D721Med (cell line): ENCODE measurements around the gene HELZ.

ENCODE experiments used
- DNase-seq: peaks from one replicate; pipeline ENCODE4 v3.0.0; 2011; ENCODE audit warnings: low spot score; ENCODE audit not compliant: insufficient read length
- FAIRE-seq: peaks from 2 replicates; lab custom pipeline; 2011; peaks lifted over from hg19 to GRCh38; lab: Jason Lieb, UNC
- TF ChIP-seq, protein P1 (sequence below): IDR thresholded peaks from 2 replicates; pipeline ENCODE4 v1.5.1; 2012; ENCODE audit warnings: mild to moderate bottlenecking, control low read depth; ENCODE audit not compliant: insufficient read depth; ENCODE audit errors: missing control alignments

HELZ gene

DNA sequence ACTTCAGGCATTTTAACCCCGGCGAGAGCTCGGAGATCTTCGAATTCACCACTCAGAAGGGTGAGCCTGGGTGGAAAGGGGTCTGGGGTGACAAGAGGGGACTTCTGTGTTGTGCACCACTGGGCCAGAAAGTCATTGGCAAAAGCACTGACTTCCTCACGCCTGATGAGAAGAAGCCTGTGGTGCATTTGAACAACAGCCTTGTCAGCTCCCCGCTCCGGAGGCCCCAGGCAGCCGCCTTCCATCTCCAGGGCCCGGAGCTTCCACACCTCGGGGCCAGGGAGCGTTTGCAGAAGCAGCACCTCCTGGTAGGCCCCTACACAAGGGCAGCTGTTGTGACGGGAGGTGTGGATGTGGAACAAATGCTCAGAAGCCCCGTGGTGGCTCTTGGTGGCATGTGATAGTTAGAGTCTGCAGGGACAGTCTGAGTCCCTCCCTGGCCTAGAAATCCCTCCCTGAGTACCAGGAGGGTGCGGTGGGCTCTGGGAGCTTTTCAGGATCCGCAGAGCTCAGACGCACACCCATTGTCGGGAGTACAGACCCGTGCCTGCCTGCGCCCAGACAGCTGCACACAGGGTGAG lies 190.9 kb downstream of the HELZ start:
- DNase-seq: no peak
- TF ChIP-seq, protein P1, sequence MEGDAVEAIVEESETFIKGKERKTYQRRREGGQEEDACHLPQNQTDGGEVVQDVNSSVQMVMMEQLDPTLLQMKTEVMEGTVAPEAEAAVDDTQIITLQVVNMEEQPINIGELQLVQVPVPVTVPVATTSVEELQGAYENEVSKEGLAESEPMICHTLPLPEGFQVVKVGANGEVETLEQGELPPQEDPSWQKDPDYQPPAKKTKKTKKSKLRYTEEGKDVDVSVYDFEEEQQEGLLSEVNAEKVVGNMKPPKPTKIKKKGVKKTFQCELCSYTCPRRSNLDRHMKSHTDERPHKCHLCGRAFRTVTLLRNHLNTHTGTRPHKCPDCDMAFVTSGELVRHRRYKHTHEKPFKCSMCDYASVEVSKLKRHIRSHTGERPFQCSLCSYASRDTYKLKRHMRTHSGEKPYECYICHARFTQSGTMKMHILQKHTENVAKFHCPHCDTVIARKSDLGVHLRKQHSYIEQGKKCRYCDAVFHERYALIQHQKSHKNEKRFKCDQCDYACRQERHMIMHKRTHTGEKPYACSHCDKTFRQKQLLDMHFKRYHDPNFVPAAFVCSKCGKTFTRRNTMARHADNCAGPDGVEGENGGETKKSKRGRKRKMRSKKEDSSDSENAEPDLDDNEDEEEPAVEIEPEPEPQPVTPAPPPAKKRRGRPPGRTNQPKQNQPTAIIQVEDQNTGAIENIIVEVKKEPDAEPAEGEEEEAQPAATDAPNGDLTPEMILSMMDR: no peak
- no peak for FAIRE-seq

DNA sequence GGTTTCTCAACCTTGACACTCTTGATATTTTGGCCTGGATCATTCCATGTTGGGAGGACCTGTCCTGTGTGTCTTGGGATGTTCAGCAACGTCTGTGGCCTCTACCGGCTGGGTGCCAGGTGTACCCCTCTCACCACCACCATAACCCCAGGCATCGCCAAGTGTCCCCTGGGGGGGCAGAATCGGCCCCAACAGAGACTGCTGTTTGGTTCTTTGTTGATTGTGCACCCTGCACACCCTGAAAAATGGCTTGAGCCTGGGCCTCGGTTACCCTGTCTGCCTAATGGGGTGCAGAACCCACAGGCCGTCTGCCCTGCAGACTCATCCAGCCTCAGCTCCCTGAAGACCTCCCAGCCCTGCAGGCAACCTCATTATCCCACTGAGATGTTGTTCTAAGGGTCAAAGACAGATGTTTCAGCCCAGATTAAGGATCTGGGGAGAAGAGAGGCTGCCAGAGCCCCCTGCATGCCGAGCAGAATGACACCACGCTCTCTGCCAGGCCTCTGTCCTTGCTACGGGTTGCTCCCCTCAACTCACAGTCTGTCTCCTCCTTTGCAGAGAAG lies 191.5 kb downstream of the HELZ start:
- DNase-seq (no peak), FAIRE-seq (no peak)
- TF ChIP-seq, protein P1: no peak

DNA sequence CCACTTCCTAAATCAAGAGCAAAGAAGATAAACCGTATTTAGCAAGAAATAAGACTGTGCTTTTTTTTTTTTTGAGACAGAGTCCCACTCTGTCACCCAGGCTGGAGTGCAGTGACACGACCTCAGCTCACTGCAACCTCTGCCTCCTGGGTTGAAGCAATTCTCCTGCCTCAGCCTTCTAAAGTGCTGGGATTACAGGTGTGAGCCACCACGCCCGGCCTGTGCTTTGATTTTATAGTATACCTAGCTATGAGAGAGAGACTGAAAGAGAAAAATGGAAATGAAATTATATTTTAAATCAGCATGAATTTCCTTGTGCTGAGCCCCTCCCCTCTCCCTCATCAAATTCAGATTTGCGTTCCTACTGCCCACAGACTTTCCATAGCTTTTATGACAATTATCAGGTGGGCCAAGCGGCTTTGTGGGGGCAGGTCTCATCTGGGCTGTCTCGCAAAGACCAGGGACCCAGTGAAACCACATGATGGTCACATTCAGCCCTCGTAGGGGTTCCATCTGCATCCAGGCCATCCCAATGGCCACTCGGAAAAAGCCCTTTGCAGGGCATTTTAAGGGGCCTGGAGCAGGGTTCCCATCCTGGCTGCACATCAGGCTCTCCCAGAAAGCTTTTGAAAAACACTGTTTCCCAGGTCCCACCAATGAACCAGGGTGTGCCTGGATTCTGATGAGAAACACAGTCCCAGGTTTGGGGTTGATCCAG lies 192.1 kb downstream of the HELZ start:
- TF ChIP-seq, protein P1: no peak
- DNase-seq: no peak
- FAIRE-seq: no peak

DNA sequence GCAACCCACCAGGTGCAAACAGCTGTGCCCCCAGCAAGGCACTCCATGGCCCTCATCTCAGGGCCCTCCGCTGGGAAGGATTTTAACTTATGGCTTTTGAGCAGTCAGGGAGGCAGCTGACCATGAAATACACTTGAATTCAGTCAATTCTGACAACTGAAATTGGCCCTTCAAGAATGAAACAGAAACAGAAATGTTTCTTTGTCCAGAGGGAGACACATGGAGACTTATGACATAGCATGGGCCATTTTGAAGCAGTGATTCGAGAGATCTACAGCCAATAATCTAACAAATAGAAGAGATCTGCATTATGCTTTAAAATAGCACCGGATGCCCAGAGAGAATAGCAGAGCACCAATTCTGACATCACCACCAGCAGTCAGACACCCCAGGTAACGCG lies 193.2 kb downstream of the HELZ start:
- DNase-seq (no peak), FAIRE-seq (no peak)
- TF ChIP-seq, protein P1: no peak

DNA sequence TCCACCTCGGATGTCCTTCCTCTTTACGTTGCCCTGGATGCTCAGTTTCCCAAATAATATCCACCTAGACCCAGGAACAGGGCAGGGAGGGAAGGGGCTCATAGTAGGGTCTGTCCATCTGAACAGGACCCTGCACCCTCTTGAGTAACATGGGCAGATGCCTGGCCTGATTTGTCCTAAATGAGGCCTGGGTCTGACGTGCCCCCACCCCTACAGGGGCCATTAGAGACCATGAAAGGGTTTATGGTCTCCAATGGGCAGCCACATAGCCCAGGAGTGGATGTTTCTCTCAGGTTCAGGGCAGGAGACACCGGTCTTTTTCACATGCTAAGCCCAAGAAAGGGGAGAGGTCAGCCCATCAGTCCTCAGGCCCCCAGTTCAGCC lies 193.8 kb downstream of the HELZ start:
- FAIRE-seq (no peak), DNase-seq (no peak)
- TF ChIP-seq, protein P1: no peak

DNA sequence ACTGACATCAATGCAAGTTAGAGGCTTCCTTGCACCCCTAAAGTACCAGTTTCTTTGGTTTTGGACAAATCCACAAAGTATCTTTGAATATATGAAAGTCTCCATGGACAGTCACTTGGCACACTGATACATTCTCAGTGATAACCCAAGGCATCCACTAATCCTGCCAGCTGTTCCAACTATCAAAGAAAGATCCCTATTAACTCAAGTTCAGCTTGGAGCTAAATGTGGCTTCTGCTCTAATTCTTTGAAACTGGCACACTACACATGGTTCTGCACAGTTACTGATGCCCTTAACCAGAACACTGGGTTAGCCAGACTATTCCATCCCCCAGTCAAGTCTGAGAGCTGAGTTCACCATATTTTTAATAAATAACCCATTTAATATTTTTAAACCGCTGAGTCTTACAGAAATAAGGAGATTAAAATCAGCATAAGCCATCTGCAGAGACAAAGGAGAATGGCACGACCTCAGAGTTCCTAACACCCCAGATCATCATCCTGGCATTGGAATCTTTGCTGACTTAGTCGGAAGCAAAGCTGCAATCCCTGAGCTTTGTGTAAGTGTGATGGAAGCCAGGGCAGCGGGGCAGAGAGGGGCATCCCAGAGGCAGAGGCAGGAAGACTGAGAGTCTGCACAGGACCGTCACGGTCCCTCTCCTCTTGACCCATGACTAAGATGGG lies 194.4 kb downstream of the HELZ start:
- TF ChIP-seq, protein P1: no peak
- DNase-seq (no peak), FAIRE-seq (peak; percentile 69)
